K562 (cell line): ENCODE data around the gene MMEL1. TPM values are rescaled to one million over a fixed set of nuclear protein-coding genes. Genes with fewer than 3 reads are reported as not detected.

Experiments used
- ATAC-seq: fragments of 200-7000 bp; cut with Tn5 transposase; 3 replicates; pipeline ENCODE4 v1.9.1; 2020; ENCODE audit warnings: moderate library complexity
- BruUV-seq: library from RNA; stranded (reverse); fragments of 400-500 nt; replicated peaks from 2 replicates; lab custom pipeline; 2021; lab: Mats Ljungman, UMichigan
- CTCF ChIA-PET: fragments of 300-600 bp; formaldehyde crosslinking; extraction: SDS; loops from one replicate; lab custom pipeline; 2021; ENCODE audit warnings: low intra/inter-chr PET ratio; lab: Yijun Ruan, JAX
- POLR2A ChIA-PET: fragments of 300-600, 350-650 bp; sonication (Branson Sonifier 250); formaldehyde crosslinking; extraction: SDS; loops from one replicate; lab custom pipeline; 2021; ENCODE audit warnings: antibody characterized with exemption, inconsistent platforms; lab: Yijun Ruan, JAX
- DNase-seq, 4 experiments: peaks; one replicate each; pipeline versions ENCODE4 v3.0.0 to v3.0.0-alpha.2; 2011 to 2018; ENCODE audit warnings: low spot score in 3 of 4, mixed read lengths in 3 of 4; ENCODE audit errors: extremely low read depth in 1 of 4
- FAIRE-seq: peaks from 2 replicates; lab custom pipeline; 2011; peaks lifted over from hg19 to GRCh38; lab: Jason Lieb, UNC
- H2AFZ ChIP-seq: 2 replicates; pipeline ENCODE4 v1.6.0; 2011; ENCODE audit warnings: low read depth, low read length, control low read depth, inconsistent platforms
- H3K27ac ChIP-seq: fragments of 200-600 bp; 3 replicates; pipeline ENCODE4 v1.8.0; 2011; ENCODE audit warnings: low read depth, mild to moderate bottlenecking, control low read depth, inconsistent platforms, low read length, moderate library complexity, mixed read lengths; ENCODE audit errors: extremely low read depth
- H3K27me3 ChIP-seq, 2 experiments: fragments of 300-600 bp in 1 of 2; 2 replicates in 1 of 2; 3 replicates in 1 of 2; pipeline versions ENCODE4 v1.6.0 to v1.8.0; 2011; ENCODE audit warnings: inconsistent platforms in 2 of 2, low read length in 2 of 2, mild to moderate bottlenecking in 1 of 2, mixed read lengths in 1 of 2, moderate library complexity in 1 of 2; ENCODE audit not compliant: control insufficient read depth in 2 of 2, insufficient read depth in 2 of 2
- H3K36me3 ChIP-seq: fragments of 300-600 bp; 3 replicates; pipeline ENCODE4 v1.8.0; 2011; ENCODE audit warnings: mild to moderate bottlenecking, low read length, inconsistent platforms; ENCODE audit not compliant: control insufficient read depth, insufficient read depth
- H3K4me1 ChIP-seq, 2 experiments: fragments of 200-600 bp in 1 of 2; replicated peaks in 1 of 2; 2 replicates in 1 of 2; 3 replicates in 1 of 2; pipeline versions ENCODE4 v1.5.1 to v1.8.0; 2011; ENCODE audit warnings: inconsistent platforms in 2 of 2, low read length in 2 of 2, mild to moderate bottlenecking in 1 of 2, mixed read lengths in 1 of 2, moderate library complexity in 1 of 2; ENCODE audit not compliant: control insufficient read depth in 2 of 2, insufficient read depth in 2 of 2
- H3K4me2 ChIP-seq: 2 replicates; pipeline ENCODE4 v1.6.1; 2011; ENCODE audit warnings: low read length, control low read depth, inconsistent platforms, mixed read lengths; ENCODE audit not compliant: insufficient read depth
- H3K4me3 ChIP-seq: fragments of 200-600 bp; sonication (generic), shearing (Covaris generic); 2 replicates; pipeline ENCODE4 v1.5.1; 2016; ENCODE audit warnings: control low read depth, inconsistent platforms
- H3K79me2 ChIP-seq: fragments of 200-600 bp; 3 replicates; pipeline ENCODE4 v1.8.0; 2011; ENCODE audit warnings: low read length, inconsistent platforms; ENCODE audit not compliant: control insufficient read depth, insufficient read depth
- H3K9ac ChIP-seq, 2 experiments: 2 replicates each; pipeline versions ENCODE4 v1.6.0 to v1.6.1; 2011; ENCODE audit warnings: low read depth in 2 of 2, low read length in 2 of 2, control low read depth in 1 of 2, inconsistent platforms in 1 of 2, mild to moderate bottlenecking in 1 of 2, mixed read lengths in 1 of 2; ENCODE audit not compliant: insufficient read depth in 1 of 2
- H3K9me1 ChIP-seq: one replicate; pipeline ENCODE4 v1.6.0; 2011; ENCODE audit warnings: inconsistent platforms, mild to moderate bottlenecking, low read length, moderate library complexity; ENCODE audit not compliant: control insufficient read depth, insufficient read depth
- H3K9me3 ChIP-seq: replicated peaks from 2 replicates; pipeline ENCODE4 v1.5.1; 2011; ENCODE audit warnings: low read depth, low read length, inconsistent platforms; ENCODE audit not compliant: control insufficient read depth, insufficient read depth
- H4K20me1 ChIP-seq: replicated peaks from 2 replicates; pipeline ENCODE4 v1.6.1; 2011; ENCODE audit warnings: low read length, inconsistent platforms, mixed read lengths; ENCODE audit not compliant: control insufficient read depth, insufficient read depth
- HLTF ChIP-seq: fragments of 450-650 bp; IDR thresholded peaks from 2 replicates; pipeline ENCODE4 v1.6.1; 2016
- POLR2G ChIP-seq: fragments of 200-400 bp; formaldehyde crosslinking; IDR thresholded peaks from 2 replicates; pipeline ENCODE4 v1.6.1; 2017; ENCODE audit warnings: low read depth, mild to moderate bottlenecking, antibody characterized with exemption, low read length, moderate library complexity
- TRIM28 ChIP-seq: fragments of 450-650 bp; IDR thresholded peaks from 2 replicates; pipeline ENCODE4 v1.6.1; 2017
- ZNF408 ChIP-seq: fragments of 250-450 bp; sonication (Bioruptor Pico); IDR thresholded peaks from 2 replicates; pipeline ENCODE4 v1.4.0; 2020; ENCODE audit warnings: low read depth, mild to moderate bottlenecking, moderate library complexity
- ZNF512 ChIP-seq: IDR thresholded peaks from 2 replicates; pipeline ENCODE4 v1.6.1; 2016; ENCODE audit warnings: missing genetic modification characterization, missing compliant biosample characterization
- WGBS: fragments of 100-300 bp; shearing (Covaris generic); methylation state at CpG from one replicate; pipeline ENCODE4 v1.1.6; 2016; ENCODE audit warnings: low coverage, mixed read lengths; ENCODE audit not compliant: insufficient coverage; ENCODE audit errors: missing lambda C conversion rate; 5-methylcytosine and 5-hydroxymethylcytosine counted together
- in situ Hi-C: fragments of 300-500 bp; cut with MboI; formaldehyde crosslinking; loops from 4 replicates; pipeline ENCODE4 v1.15.0; 2018; ENCODE audit warnings: inconsistent platforms, mixed read lengths
- intact Hi-C: fragments of 100-400 bp; cut with micrococcal nuclease; formaldehyde crosslinking; loops from 2 replicates; pipeline ENCODE4 v1.14.2; 2022
- polyA plus RNA-seq, 8 experiments: library from polyadenylated mRNA; depleted of rRNA in 4 of 8; stranded (reverse) in 5 of 8; unstranded in 3 of 8; fragments of >200 nt; fragmentation: Nextera tagmentation in 2 of 8; fragmentation: Illumina TruSeq in 1 of 8; extraction: Ambion mirVana in 2 of 8; extraction: Trizol in 1 of 8; gene quantifications; 2 replicates each; pipeline versions ENCODE4 v1.2.1 to v1.2.3, GENCODE V29; 2011 to 2014; ENCODE audit warnings: inconsistent platforms in 1 of 8, missing spikeins in 1 of 8
- total RNA-seq, 7 experiments: library from RNA; depleted of rRNA in 6 of 7; stranded (reverse); fragments of >200 nt in 6 of 7; fragmentation: Illumina TruSeq in 2 of 7; extraction: Trizol in 2 of 7; gene quantifications; 2 replicates each; pipeline versions ENCODE4 v1.2.1 to v1.2.3, GENCODE V29; 2011 to 2021; ENCODE audit warnings: low replicate concordance in 1 of 7

Gene MMEL1
- total and polyA plus RNA-seq, 9 of the 15 experiments (the other 6 are each of a cell fraction or from before 2014, with no cell fraction given) = not detected

- no peak for FAIRE-seq
- H3K79me2 ChIP-seq = no peaks in the 10 kb centered on the region
- H3K9me1 ChIP-seq = no peaks in the 10 kb centered on the region
- no peak overlapping the region for H3K27ac ChIP-seq
- in situ Hi-C loops (no loop called here), intact Hi-C loops (no loop called here)
- no peaks in the 10 kb centered on the region for H3K36me3 ChIP-seq
- H3K9ac ChIP-seq = no peak overlapping the region
- H3K4me1 ChIP-seq = peaks cover 3 to 71% of the 10 kb centered on the region in 2 experiments; a peak in 2 of 5 replicates
- no peak overlapping the region for H3K4me2 ChIP-seq
- peak; percentile 54; the same call in 1 of the 2 replicates for TF ChIP-seq TRIM28
- TF ChIP-seq POLR2G = 0 out of 2 replicates have a peak, but pooled peaks have one; percentile 5
- no peak for TF ChIP-seq ZNF408 (CRISPR knock-in tag)
- no peak for TF ChIP-seq ZNF512
- peak; percentile 94 for TF ChIP-seq HLTF
- ChIA-PET CTCF (no interaction called here), POLR2A (interaction anchor here (0.6 kb wide), 1 partner anchor 393 kb away, joined by 4 read pairs; no protein-coding TSS in a partner anchor)
- ATAC-seq = no peak
- peaks cover 3 to 33% of the 10 kb centered on the region in 2 experiments; a peak in 3 of 5 replicates for H3K27me3 ChIP-seq
- H3K4me3 ChIP-seq = no peak overlapping the region
- no peaks in the 10 kb centered on the region for H4K20me1 ChIP-seq
- BruUV-seq = no TSS peak
- 51% methylated on average over 4 of the region's 5 CpGs for WGBS
- no peak overlapping the region for H2AFZ ChIP-seq
- no peak for DNase-seq
- H3K9me3 ChIP-seq = no peaks in the 10 kb centered on the region
Observed at GRCh38 chr1:2591233-2591580, 41.6 kb downstream of the MMEL1 start.
